Stimulated activated CD4-positive, alpha-beta T cell treated with anti-CD3 and anti-CD28 coated beads, Interleukin-1b, Interleukin-23, amount 100 ng/mL, for 4 hours (primary cell): Measurements from ENCODE around the gene FAM149A.
A peak's percentile ranks its signal among the peaks of the same experiment; 100 is the strongest.

Source experiments
- DNase-seq, 2 donors: peaks; one replicate each; pipeline ENCODE4 v3.0.0-alpha.2; 2020; ENCODE audit warnings: low read depth in 2 of 2

FAM149A gene

DNA sequence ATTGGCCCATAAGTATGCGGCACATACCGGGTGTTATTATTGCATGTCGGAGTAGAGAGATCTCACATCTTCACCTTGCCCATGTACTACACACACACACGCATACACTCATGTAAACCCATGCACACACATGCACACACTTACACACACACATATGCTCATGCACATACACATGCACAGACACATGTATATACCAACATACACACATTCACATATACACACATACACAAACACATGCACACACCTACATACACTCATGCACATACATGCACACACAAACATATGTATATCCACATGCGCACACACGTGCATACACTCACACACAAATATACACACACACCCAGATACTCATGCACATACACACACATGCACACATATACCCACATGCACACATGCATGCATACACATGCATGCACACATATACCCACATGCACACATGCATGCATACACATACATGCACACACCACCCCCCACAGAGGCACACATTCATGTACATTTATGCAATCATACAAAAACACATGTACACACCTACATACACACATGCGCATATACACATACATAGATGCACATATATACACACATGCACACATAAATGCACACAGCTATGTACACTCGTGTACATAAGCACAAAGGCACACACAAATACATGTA, 98.1 kb downstream of the FAM149A start:
- no peak for DNase-seq

GRCh38 chr4:186203406-186203805, 98.9 kb downstream of the FAM149A start:
- DNase-seq, result no peak

GRCh38 chr4:186204103-186204559, 99.6 kb downstream of the FAM149A start:
- DNase-seq, result peak in 1 of 2 donors; percentile 52

DNA sequence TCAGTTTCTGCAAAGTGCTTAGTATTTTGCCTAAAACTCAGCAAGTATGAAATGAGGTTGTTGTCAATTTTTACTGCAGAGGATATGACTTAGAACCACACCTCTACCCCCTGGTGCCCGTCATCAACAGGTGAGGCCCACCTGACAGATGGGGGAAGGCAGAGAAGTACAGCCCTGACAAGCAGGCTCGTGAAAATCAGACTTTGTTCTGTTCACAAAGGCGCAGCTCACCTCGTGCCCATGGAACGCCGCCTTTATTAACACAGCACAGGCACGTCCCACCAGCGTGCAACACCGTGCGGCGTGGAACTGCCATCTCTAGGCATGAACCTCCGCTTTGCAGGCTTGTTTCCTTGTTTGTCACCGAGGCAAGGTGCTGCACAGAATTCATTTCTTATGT, 100.2 kb downstream of the FAM149A start:
- DNase-seq, result no peak

DNA sequence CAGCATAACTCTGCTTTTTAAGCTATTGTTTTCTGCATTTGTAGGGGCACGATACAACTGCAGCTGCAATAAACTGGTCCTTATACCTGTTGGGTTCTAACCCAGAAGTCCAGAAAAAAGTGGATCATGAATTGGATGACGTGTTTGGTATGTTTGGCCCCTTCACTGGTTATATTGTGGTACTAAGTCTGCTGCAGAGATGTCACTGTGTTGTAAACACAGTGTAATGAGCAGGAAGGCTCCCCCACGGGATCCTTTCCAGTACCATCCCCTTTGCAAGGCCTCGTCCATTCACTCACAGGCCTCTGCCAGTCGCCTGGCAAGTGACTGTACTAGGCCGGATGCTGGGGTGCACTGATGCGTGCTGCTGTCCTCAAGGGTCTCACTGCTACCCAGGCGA, 100.7 kb downstream of the FAM149A start:
- no peak for DNase-seq

DNA sequence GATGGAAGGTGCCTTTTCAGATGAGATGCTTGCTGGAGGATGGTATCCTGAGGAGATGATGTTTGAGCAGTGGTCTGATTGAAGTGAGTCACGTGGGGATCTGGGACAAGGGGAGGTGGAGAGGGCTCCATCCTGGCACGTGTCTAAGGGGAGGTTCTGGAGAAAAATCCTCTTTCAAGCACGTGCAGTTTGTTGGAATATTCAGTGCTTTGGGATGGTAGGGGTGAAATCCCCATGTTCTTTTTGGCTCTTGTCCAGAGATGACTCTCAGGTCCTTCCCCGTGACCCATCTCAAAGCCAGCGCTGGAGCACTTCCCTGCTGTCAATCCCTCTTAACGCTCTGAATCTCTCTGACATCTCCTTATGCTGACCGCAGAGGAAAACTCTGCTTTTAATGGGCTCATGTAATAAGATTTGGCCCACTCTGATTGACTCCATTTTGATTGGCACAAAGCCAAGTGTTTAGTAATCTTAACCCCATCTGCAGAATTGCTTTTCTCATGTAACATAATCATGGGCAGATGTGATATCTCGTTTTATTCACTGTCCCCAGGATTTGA, 112.0 kb downstream of the FAM149A start:
- no peak for DNase-seq

DNA sequence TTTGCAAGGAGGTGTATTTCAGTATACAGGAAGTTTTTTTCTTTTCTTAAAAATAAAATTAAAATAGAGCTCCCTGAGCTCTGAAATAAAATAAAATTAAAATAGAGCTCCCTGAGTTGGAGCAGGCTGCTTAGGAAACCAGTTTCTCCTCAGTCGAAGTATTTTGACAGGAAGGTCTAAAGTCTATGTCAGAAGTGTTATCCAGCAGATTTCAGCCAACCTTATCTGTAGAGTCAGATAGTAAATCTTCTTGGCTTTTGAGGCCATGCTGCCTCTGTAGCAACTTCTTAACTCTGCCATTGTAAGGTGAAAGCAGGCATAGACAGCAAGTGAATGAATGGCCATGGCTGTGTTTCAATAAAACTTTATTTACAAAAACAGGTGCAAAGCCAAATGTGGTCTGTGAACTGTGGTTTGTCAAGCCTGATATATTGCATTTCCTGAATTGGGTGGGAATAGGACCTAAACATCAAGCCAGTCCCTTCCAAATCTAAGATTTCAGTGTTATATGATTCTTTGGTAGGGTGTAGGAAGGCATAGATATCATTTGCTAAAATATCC, 113.3 kb downstream of the FAM149A start:
- DNase-seq, result no peak

DNA sequence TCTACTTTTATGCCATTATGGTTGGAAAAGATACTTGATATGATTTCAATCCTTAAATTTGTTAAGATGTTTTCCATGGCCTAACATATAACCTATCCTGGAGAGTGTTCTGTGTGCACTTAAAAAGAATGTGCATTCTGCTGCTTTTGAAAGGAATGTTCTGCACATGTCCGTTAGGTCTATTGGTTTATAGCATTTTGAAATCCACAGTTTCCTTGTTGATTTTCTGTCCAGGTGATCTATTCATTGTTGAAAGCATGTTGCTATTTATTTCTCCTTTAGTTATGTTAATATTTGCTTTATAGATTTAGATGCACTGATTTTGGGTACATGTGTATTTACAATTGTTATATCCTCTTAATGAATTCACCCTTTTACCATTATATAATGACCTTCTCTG, 117.1 kb downstream of the FAM149A start:
- no peak for DNase-seq
